HG03060 (cell line): ENCODE data around the gene MCC.

ENCODE experiments used
- ATAC-seq: cut with Tn5 transposase; IDR thresholded peaks from one replicate; pipeline ENCODE4 v1.9.1; 2021; ENCODE audit warnings: low read depth, moderate number of reproducible peaks; ENCODE audit not compliant: unreplicated experiment

MCC gene

GRCh38 chr5:113330533-113331208 is 157.6 kb downstream of the MCC start:
- peak; percentile 64 for ATAC-seq

DNA sequence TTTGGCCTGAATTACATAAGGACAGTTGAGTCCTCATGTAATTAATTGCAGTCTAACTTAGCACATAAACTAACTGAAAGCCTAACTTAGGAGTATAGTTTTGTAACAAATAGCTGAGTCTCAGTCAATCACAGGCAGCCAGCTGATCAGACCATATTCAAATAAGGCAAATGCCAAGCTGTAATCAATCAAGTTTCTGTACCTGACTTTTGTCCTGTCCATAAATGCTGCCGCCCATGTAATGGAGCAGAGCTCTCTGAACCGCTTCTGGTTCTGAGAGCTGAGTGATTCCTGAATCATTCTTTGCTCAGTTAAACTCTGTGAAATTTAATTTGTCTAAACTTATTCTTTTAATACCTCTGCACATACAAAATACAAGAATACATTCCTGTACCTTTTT is 158.3 kb downstream of the MCC start:
- ATAC-seq, result no peak

DNA sequence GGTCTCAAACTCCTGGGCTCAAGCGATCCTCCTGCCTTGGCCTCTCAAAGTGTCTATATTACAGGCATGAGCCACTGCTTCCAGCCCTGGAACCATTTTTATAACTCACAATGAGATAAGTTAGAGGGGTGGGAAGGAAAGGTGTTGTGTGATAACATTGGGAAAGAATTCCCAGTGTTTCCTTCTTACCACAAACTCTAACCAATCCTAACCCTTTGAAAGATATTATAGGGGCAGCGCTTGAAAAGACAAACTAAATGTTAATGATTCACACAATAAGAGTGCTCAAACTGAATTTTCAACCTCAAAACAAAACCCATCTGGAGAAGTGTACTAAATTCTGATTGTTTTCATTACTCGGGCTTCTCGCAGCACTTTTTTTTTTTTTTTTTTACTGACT is 163.2 kb downstream of the MCC start:
- ATAC-seq, result no peak

GRCh38 chr5:113321276-113321675 is 167.0 kb downstream of the MCC start:
- no peak for ATAC-seq

- ATAC-seq, result no peak
These were observed 167.9 kb downstream of the MCC start for GRCh38 chr5:113320273-113320780.

- no peak for ATAC-seq
These were observed 168.8 kb downstream of the MCC start for GRCh38 chr5:113319256-113320053.

GRCh38 chr5:113317636-113318035 is 170.6 kb downstream of the MCC start:
- ATAC-seq, result no peak

DNA sequence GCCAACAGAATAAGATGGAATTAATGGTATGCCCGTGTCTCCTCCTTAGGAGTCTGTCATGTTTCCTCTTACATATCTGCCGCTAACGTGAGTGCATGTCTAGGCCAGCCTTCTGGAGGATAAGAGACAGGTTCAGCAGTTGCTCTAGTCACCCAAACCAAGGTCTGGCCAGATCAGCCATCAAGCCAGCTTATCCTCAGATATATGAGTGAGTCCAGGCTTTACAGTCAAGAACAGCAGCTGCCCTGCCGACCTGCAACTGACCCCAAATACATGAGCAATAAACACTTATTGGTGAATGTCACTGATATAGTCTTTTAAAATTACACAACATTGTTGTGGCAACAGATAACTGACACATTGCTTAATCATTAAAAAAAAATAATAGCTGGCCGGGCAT is 177.0 kb downstream of the MCC start:
- no peak for ATAC-seq

DNA sequence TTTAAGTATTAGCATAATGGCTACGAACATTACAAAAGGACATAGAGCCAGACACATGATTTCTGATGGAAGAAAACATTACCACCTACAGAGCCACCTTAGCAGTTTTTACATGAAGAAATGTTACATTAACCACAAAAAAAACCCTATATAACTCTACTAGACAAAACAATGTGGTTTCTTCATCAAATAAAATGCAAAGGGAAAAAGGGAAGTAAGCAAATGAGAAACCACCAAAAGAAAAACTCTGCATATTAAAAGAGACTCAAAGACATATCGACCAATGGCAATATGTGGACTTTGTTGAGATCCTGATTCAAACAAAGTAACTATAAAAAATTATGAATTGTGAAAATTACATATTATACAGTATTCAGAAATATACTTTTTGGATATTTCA is 186.1 kb downstream of the MCC start:
- no peak for ATAC-seq

GRCh38 chr5:113299591-113299990 is 188.7 kb downstream of the MCC start:
- ATAC-seq, result no peak

GRCh38 chr5:113296676-113297075 is 191.6 kb downstream of the MCC start:
- no peak for ATAC-seq

DNA sequence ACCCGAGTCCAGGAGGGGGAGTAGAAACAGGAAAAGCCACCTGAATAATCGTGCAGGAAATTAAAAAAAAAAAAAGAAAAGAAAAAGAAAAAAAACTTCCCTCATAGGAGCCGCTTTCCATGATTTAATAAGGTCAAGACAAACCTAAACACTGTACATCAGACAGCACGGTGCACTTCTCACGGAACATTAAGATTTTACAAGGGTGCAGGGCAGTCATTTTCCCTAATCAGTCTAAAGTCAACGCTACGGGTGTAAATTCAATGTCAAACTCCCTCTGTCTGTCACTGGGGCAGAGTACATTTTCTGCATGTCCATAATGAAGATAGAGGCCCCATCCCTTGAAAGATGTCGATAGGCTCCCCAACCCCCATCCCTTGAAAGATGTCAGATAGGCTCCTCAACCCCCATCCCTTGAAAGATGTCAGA is 193.1 kb downstream of the MCC start:
- no peak for ATAC-seq

- peak; percentile 82 for ATAC-seq
These were observed 193.7 kb downstream of the MCC start for GRCh38 chr5:113294311-113295110.

GRCh38 chr5:113293975-113294310 is 194.3 kb downstream of the MCC start:
- ATAC-seq, result no peak

DNA sequence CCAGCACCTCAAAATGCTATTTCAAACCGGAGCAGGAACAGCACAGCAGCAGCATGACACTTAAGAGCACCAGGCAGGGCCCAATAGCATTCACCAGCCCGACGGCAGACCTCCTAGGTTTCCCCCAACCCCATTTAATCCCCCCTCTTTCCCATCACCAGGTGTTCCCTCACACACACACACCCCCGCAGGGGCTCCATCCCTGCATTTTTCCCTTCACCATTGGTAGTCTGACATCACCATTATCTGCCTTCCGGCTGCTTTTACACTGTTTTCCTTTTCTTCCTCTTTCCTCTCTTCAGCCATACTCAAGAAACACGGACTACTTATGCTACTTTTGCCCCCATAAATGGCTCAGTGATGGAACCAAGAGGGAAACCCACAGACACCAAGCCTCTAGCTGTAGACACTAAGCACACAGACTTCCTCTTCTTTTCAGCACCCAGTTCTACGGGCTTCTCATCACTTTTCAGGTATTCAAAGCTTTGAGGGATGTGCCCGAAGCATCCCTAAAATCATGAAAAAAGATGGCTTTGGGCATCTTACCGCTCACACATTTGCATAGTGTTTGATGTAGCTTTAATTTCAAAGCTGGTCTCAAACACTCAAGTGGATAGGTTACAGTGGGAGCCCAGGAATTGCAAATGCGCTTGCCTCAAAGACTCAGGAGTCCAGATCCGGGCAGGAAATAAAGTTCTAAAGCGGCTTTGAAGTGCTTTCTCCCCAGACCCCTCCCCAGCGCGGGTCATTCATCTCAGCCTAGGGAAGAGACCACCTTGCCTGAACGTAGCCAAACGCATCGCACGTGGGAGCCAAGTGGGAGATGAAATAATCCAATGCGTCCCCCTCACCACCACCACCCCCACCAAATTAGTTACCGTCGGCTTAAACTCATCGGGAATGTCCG is 194.9 kb downstream of the MCC start:
- ATAC-seq, result no peak

- no peak for ATAC-seq
These were observed 195.8 kb downstream of the MCC start for GRCh38 chr5:113292462-113292861.

DNA sequence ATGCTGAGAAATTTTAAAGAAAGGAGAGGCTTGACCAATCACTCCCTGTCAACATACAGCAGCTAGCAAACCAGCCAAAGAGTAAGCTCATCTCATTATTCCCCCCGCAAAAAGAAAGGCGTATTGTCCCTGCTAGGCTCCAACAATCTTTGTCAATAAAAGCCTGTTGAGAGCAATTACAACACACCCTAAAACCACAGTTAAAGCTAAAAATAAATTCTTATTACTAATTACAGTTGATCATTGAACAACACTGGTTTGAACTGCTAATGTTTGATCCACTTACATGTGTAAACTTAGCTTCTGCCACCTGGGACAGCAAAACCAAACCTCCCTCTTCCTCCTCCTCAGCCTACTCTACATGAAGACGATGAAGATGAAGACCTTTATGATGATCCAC is 204.7 kb downstream of the MCC start:
- ATAC-seq, result no peak

DNA sequence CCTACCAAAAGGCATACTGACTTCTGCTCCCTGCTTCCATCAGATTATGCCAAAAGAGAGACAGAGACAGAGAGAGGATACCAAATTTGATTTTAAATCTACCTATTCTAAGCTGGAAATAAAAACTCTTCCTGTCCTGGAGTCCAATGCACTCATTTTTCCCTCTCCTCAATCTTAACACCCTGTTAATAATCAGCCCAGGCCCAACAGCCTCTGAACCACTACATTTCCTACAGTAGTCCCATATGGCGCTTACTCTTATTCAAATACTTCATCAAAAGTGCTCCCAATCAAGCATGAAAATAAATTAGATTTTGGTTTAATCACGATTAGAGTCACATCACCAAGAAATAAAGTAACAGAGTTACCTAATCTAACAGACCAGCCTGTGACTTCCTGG is 205.8 kb downstream of the MCC start:
- no peak for ATAC-seq

DNA sequence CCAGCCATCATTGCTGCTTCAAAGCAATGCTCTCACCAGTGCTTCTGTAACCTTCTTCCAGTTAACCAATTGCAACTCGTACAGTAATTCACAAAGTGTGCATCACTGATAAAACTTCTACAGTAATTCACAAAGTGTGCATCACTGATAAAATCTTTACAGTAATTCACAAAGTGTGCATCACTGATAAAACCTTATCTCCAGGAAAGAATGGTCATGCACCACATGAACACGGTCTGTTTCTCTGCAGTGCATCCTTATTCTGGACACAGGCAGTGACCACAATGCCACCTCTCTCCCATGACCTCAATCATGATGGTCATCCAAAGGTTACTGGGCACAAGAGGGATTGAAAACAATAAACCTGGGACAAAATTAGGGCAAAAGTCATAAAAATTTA is 207.1 kb downstream of the MCC start:
- no peak for ATAC-seq

DNA sequence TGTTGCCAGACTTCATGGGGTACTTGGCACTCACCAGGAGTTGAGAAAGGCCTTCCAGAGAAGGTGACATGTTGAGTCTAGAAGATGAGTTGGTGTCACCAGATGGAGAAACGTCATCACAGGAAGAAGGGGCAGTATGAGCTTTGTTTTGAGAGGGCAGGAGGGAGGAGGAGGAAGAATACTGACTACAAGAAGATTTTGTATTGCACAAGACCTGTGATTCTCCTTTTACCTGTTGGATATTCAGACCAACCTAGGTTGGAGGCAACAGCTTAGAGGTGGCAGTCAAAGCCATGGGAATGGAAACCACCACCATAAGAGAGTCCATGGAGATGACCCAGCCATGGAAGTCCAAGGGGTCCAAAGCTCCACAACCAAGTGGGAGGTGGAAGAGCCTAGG is 207.7 kb downstream of the MCC start:
- ATAC-seq, result no peak
